Epithelial cell of alveolus of lung (primary cell): ENCODE results near the gene APOL6. TPM values are rescaled to one million over a fixed set of nuclear protein-coding genes. Genes with fewer than 3 reads are reported as not detected.

Experiments used
- total RNA-seq: library from RNA; depleted of rRNA; stranded (reverse); fragments of >200 nt; gene quantifications from 2 replicates; pipeline ENCODE4 v1.2.1, GENCODE V29; 2015

The APOL6 gene
- total RNA-seq: 9.3 and 11.6 TPM in 2 replicates

GRCh38 chr22:35648066-35649025 is at the start of gene APOL6:
Gene APOL6 (plus strand): TSS chr22:35648446. CDS start chr22:35656426, 7,980 bp downstream.

GRCh38 chr22:35617137-35617755 is 31.0 kb upstream of the APOL6 start, which contains the start of gene MB:
Gene MB (minus strand): TSS chr22:35617329. CDS start chr22:35617257, 72 bp downstream.

GRCh38 chr22:35717572-35717971 is 69.3 kb downstream of the APOL6 start, which contains the start of gene APOL5:
Gene APOL5 (plus strand): TSS chr22:35717872. CDS start chr22:35717872, 0 bp downstream.

Other genes with a start within 250 kb of the APOL6 start
- 29.9 and 67.6 TPM in 2 replicates for gene MCM5, start 248.3 kb upstream of the APOL6 start, total RNA-seq
- gene RASD2, start 107.6 kb upstream of the APOL6 start, total RNA-seq: under 0.01 TPM in 1 of 2 replicates, not detected in the other
- gene MB, start 31.1 kb upstream of the APOL6 start, total RNA-seq: not detected in 2 replicates
- not detected in 2 replicates for gene APOL5, start 69.4 kb downstream of the APOL6 start, total RNA-seq